Calu3 (cell line): ENCODE results near the gene B4GALT5. TPM values are rescaled to one million over a fixed set of nuclear protein-coding genes. Genes with fewer than 3 reads are reported as not detected.

Experiments used
- BruUV-seq: library from RNA; stranded (reverse); fragments of 400-500 nt; replicated peaks from 2 replicates; lab custom pipeline; 2021; lab: Mats Ljungman, UMichigan
- CTCF ChIA-PET: fragments of 300-600 bp; sonication (Branson Sonifier 250); formaldehyde crosslinking; loops from one replicate; lab custom pipeline; 2022; ENCODE audit warnings: antibody characterized with exemption; lab: Charles Lee
- DNase-seq: peaks from one replicate; pipeline ENCODE4 v3.0.0; 2022
- H3K27ac Mint-ChIP-seq: one replicate; pipeline ENCODE4 v1.8.0; 2022; ENCODE audit warnings: mixed read lengths; ENCODE audit not compliant: unreplicated experiment
- H3K27me3 Mint-ChIP-seq: one replicate; pipeline ENCODE4 v1.8.0; 2022; ENCODE audit warnings: mixed read lengths; ENCODE audit not compliant: unreplicated experiment
- H3K36me3 Mint-ChIP-seq: one replicate; pipeline ENCODE4 v1.8.0; 2022; ENCODE audit warnings: mild to moderate bottlenecking, moderate library complexity, mixed read lengths; ENCODE audit not compliant: insufficient read depth, unreplicated experiment
- H3K4me1 Mint-ChIP-seq: one replicate; pipeline ENCODE4 v1.8.0; 2022; ENCODE audit warnings: mild to moderate bottlenecking, low read depth, mixed read lengths; ENCODE audit not compliant: unreplicated experiment
- H3K4me3 Mint-ChIP-seq: one replicate; pipeline ENCODE4 v1.8.0; 2022; ENCODE audit warnings: mild to moderate bottlenecking, low read depth, moderate library complexity, mixed read lengths; ENCODE audit not compliant: unreplicated experiment
- H3K9me3 Mint-ChIP-seq: one replicate; pipeline ENCODE4 v1.8.0; 2022; ENCODE audit warnings: low read depth, mixed read lengths; ENCODE audit not compliant: unreplicated experiment
- CTCF ChIP-seq: fragments of 200-600 bp; IDR thresholded peaks from one replicate; pipeline ENCODE4 v1.8.0; 2022; ENCODE audit warnings: antibody characterized with exemption; ENCODE audit not compliant: unreplicated experiment
- intact Hi-C: fragments of 100-400 bp; cut with micrococcal nuclease; formaldehyde crosslinking; loops from one replicate; pipeline ENCODE4 v1.10.0; 2022; ENCODE audit not compliant: unreplicated experiment
- total RNA-seq: library from RNA; stranded (reverse); gene quantifications from 2 replicates; pipeline ENCODE4 v1.2.3, GENCODE V29; 2022

Gene B4GALT5
- total RNA-seq, 1 experiment from 2014 or later = 117 TPM

- H3K27ac Mint-ChIP-seq = no peak overlapping the region
- no peaks in the 10 kb centered on the region for H3K9me3 Mint-ChIP-seq
- H3K27me3 Mint-ChIP-seq = no peaks in the 10 kb centered on the region
- CTCF ChIA-PET = interaction anchor here (0.6 kb wide), 1 partner anchor 558 kb away, joined by 3 read pairs; no protein-coding TSS in a partner anchor
- TF ChIP-seq CTCF = no peak
- H3K4me1 Mint-ChIP-seq = peaks cover 60% of the 10 kb centered on the region
- no peaks in the 10 kb centered on the region for H3K36me3 Mint-ChIP-seq
- intact Hi-C loops = no loop called here
- no peak overlapping the region for H3K4me3 Mint-ChIP-seq
- DNase-seq = no peak
- BruUV-seq = no TSS peak
Observed at GRCh38 chr20:49589747-49590146, 123.9 kb downstream of the B4GALT5 start.

GRCh38 chr20:49587111-49587570 lies 126.5 kb downstream of the B4GALT5 start:
- H3K27ac Mint-ChIP-seq = no peak overlapping the region
- BruUV-seq = no TSS peak
- H3K4me3 Mint-ChIP-seq = no peak overlapping the region
- peaks cover 2% of the 10 kb centered on the region for H3K9me3 Mint-ChIP-seq
- intact Hi-C loops = no loop called here
- H3K36me3 Mint-ChIP-seq = peaks cover 8% of the 10 kb centered on the region
- H3K4me1 Mint-ChIP-seq = peaks cover 60% of the 10 kb centered on the region
- no peaks in the 10 kb centered on the region for H3K27me3 Mint-ChIP-seq
- CTCF ChIA-PET = interaction anchor here (0.6 to 0.7 kb wide), 2 partner anchors 15 to 47 kb away, joined by 3 to 4 read pairs; no protein-coding TSS in a partner anchor
- DNase-seq = no peak
- TF ChIP-seq CTCF = no peak

- H3K27ac Mint-ChIP-seq = peak overlapping the region; percentile 33
- peaks cover 2% of the 10 kb centered on the region for H3K9me3 Mint-ChIP-seq
- no peak for DNase-seq
- no TSS peak for BruUV-seq
- peaks cover 8% of the 10 kb centered on the region for H3K36me3 Mint-ChIP-seq
- no peaks in the 10 kb centered on the region for H3K27me3 Mint-ChIP-seq
- TF ChIP-seq CTCF = no peak
- CTCF ChIA-PET = interaction anchor here (0.6 to 0.7 kb wide), 3 partner anchors 19 to 189 kb away, joined by 3 to 5 read pairs (median 3); no protein-coding TSS in a partner anchor
- H3K4me3 Mint-ChIP-seq = no peak overlapping the region
- intact Hi-C loops = no loop called here
- peaks cover 59% of the 10 kb centered on the region for H3K4me1 Mint-ChIP-seq
Observed at GRCh38 chr20:49585585-49586245, 128.0 kb downstream of the B4GALT5 start.

- CTCF ChIA-PET = interaction anchor here (1.1 to 2.4 kb wide), 7 partner anchors 10 to 43 kb away, joined by 3 to 19 read pairs (median 5); no protein-coding TSS in a partner anchor
- H3K4me3 Mint-ChIP-seq = peak overlapping the region; percentile 49
- H3K27ac Mint-ChIP-seq = peak overlapping the region; percentile 92
- H3K36me3 Mint-ChIP-seq = peaks cover 8% of the 10 kb centered on the region
- H3K9me3 Mint-ChIP-seq = peaks cover 2% of the 10 kb centered on the region
- no peaks in the 10 kb centered on the region for H3K27me3 Mint-ChIP-seq
- TSS peak; percentile 77 for BruUV-seq
- intact Hi-C loops = no loop called here
- no peak for TF ChIP-seq CTCF
- peak; percentile 46 for DNase-seq
- peaks cover 57% of the 10 kb centered on the region for H3K4me1 Mint-ChIP-seq
Observed at GRCh38 chr20:49584418-49585382, 129.0 kb downstream of the B4GALT5 start.
